SK-N-MC (cell line): Measurements from ENCODE around the gene NLRP8.

Experiments used
- EZH2 ChIP-seq: fragments of 200-600 bp; sonication (generic); IDR thresholded peaks from one replicate; pipeline ENCODE4 v1.6.1; 2017; ENCODE audit warnings: antibody characterized with exemption
- POLR2AphosphoS5 ChIP-seq: IDR thresholded peaks from 2 replicates; pipeline ENCODE4 v1.6.1; 2012; ENCODE audit warnings: mild to moderate bottlenecking, low read depth, low read length, borderline replicate concordance

DNA sequence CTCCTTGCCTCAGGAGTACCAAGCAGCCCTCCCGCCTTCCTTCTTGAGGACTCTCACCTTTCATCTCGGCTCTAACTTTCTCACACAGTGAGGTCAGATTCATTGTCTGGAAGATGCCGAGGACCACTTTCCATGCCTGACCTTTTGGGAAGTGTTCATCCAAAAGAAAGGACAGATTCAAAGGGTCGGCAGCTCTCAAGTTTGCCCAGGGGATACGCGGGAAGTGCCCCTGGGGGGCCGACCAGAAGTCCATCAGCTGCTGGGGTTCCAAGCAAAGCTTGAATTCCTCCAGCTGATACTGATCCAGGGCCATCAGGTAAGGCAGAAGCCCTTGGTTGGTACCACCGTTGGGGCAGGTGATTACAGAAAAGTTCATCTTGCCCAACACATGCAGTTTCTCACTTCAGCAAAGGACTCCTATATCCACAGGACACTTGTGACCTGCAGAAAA, 15.7 kb upstream of the NLRP8 start, which contains the start of gene NLRP13:
- TF ChIP-seq EZH2 (no peak), POLR2AphosphoS5 (no peak)
